AG04450 (cell line): ENCODE measurements around the gene LCNL1. TPM values are rescaled to one million over a fixed set of nuclear protein-coding genes. Genes with fewer than 3 reads are reported as not detected.

ENCODE experiments used
- CTCF ChIA-PET: fragments of 300-600, 350-600 bp; formaldehyde crosslinking; extraction: SDS; loops from one replicate; lab custom pipeline; 2022; ENCODE audit warnings: antibody characterized with exemption, inconsistent platforms; lab: Charles Lee
- POLR2A ChIA-PET: fragments of 350-600 bp; formaldehyde crosslinking; extraction: SDS; loops from one replicate; lab custom pipeline; 2021; ENCODE audit warnings: antibody characterized with exemption, inconsistent platforms; lab: Yijun Ruan, JAX
- DNase-seq: peaks from one replicate; pipeline ENCODE4 v3.0.0-alpha.2; 2011; ENCODE audit warnings: low read depth, low spot score
- H3K27ac ChIP-seq: one replicate; pipeline ENCODE4 v1.5.1; 2012; ENCODE audit warnings: low read depth, low read length, control low read depth
- H3K27me3 ChIP-seq: one replicate; pipeline ENCODE4 v1.6.0; 2012; ENCODE audit warnings: low read length; ENCODE audit not compliant: control insufficient read depth, insufficient read depth
- H3K4me3 ChIP-seq: 2 replicates; pipeline ENCODE4 v1.5.1; 2011; ENCODE audit warnings: mild to moderate bottlenecking, low read depth, low read length, control low read depth
- H3K9me3 ChIP-seq: 2 replicates; pipeline ENCODE4 v1.5.1; 2012; ENCODE audit warnings: low read length; ENCODE audit not compliant: control insufficient read depth, insufficient read depth
- polyA plus RNA-seq: library from polyadenylated mRNA; depleted of rRNA; stranded (reverse); fragments of >200 nt; gene quantifications from 2 replicates; pipeline ENCODE4 v1.2.3, GENCODE V29; 2011
- TF ChIP-seq, protein P1 (sequence below): IDR thresholded peaks from 2 replicates; pipeline ENCODE4 v1.5.1; 2011; ENCODE audit warnings: low read depth, low read length, control low read depth, inconsistent platforms

LCNL1 gene
- polyA plus RNA-seq, 1 experiment: 1.5 TPM

DNA sequence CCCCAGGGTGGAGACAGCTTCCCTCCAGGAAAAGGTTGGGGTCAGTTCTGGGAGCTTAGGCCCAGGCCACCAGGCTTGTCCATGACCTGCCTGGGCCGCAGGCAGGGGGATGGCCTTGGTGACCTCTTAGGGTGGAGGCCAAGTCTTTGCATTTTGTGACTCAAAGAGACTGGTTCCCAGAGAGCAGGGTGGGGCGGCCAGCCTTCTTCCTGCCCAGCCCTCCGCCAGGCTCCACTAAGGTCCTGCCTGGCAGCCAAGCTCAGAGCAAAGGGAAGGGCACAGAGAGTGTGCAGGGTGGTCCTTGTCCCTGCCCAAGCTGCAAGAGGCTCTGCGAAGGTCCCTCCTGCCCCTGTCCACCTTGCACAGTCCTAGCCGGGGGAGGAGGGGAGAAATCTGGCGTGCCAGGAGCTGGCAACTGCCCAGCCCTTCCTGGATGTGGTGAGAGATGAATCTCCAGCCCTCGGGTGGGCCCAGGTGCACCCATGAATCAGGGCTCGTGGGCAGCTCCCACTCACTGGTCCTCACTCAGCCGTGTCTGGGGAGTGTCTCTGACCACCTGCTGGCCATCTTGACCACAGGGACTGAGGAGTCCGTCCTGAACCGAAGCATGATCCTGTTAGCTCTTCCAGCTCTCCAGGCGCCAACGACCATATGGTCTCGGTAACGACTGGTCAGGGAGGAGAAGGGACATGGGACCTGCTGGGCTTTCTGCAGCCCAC lies 7.8 kb upstream of the LCNL1 start:
- no peak for DNase-seq
- POLR2A ChIA-PET: no interaction called here
- Histone ChIP-seq H3K4me3 (no peak overlapping the region), H3K27ac (no peak overlapping the region), H3K27me3 (peaks cover 19% of the 10 kb centered on the region), H3K9me3 (no peaks in the 10 kb centered on the region; the same call in 1 of the 2 replicates)
- CTCF ChIA-PET: interaction anchor here (0.5 to 0.8 kb wide), 3 partner anchors 27 to 188 kb away, joined by 3 to 4 read pairs (median 4); partner anchors contain the start of gene NPDC1
- TF ChIP-seq, protein P1, sequence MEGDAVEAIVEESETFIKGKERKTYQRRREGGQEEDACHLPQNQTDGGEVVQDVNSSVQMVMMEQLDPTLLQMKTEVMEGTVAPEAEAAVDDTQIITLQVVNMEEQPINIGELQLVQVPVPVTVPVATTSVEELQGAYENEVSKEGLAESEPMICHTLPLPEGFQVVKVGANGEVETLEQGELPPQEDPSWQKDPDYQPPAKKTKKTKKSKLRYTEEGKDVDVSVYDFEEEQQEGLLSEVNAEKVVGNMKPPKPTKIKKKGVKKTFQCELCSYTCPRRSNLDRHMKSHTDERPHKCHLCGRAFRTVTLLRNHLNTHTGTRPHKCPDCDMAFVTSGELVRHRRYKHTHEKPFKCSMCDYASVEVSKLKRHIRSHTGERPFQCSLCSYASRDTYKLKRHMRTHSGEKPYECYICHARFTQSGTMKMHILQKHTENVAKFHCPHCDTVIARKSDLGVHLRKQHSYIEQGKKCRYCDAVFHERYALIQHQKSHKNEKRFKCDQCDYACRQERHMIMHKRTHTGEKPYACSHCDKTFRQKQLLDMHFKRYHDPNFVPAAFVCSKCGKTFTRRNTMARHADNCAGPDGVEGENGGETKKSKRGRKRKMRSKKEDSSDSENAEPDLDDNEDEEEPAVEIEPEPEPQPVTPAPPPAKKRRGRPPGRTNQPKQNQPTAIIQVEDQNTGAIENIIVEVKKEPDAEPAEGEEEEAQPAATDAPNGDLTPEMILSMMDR: no peak

DNA sequence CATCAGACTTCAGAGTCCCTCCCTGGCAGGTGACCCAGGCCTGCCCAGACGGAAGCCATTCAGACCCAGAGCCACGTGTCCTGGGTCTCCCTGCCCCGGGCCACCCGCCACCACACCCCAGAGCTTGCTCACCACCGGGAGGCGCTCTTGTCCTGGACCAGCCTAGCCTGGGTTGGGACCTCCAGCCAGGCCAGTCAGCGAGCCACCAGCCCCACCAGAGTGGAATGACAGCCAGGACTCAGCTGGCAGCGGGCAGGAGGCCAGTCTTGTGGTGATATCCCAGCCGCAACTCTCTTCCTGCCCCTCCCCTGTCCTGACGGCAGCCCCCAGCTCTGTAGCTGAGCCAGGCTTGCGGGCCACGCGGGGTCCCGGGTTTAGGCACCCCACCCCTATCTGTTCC lies 7.1 kb upstream of the LCNL1 start:
- Histone ChIP-seq H3K4me3 (no peak overlapping the region), H3K27ac (no peak overlapping the region), H3K27me3 (peaks cover 16% of the 10 kb centered on the region), H3K9me3 (no peaks in the 10 kb centered on the region; the same call in 1 of the 2 replicates)
- POLR2A ChIA-PET: no interaction called here
- TF ChIP-seq, protein P1: no peak
- DNase-seq: no peak
- CTCF ChIA-PET: interaction anchor here (1.5 kb wide), 2 partner anchors 54 to 60 kb away, joined by 6 read pairs; no protein-coding TSS in a partner anchor

- Histone ChIP-seq H3K27me3 (peaks cover 8% of the 10 kb centered on the region), H3K9me3 (no peaks in the 10 kb centered on the region; the same call in 1 of the 2 replicates), H3K4me3 (peak within 1 kb of the TSS; percentile 62), H3K27ac (no peak within 1 kb of the TSS)
- ChIA-PET POLR2A (interaction anchor here (0.6 to 0.9 kb wide), 2 partner anchors 17 to 250 kb away, joined by 3 to 5 read pairs; no protein-coding TSS in a partner anchor), CTCF (interaction anchor here (0.6 to 1.5 kb wide), 3 partner anchors 11 to 58 kb away, joined by 3 to 6 read pairs (median 6); no protein-coding TSS in a partner anchor)
- no peak for DNase-seq
- TF ChIP-seq, protein P1: no peak
Observed at GRCh38 chr9:136977223-136977622, 5.6 kb upstream of the LCNL1 start, which contains the start of gene PTGDS. Gene PTGDS (plus strand): TSS chr9:136977504. CDS start chr9:136977579, 75 bp downstream.

GRCh38 chr9:136977649-136978072 lies 5.1 kb upstream of the LCNL1 start:
- Histone ChIP-seq H3K27ac (no peak overlapping the region), H3K27me3 (peaks cover 10% of the 10 kb centered on the region), H3K4me3 (peak overlapping the region; percentile 62), H3K9me3 (no peaks in the 10 kb centered on the region; the same call in 1 of the 2 replicates)
- ChIA-PET CTCF (interaction anchor here (0.6 to 0.9 kb wide), 2 partner anchors 30 to 216 kb away, joined by 3 to 4 read pairs; no protein-coding TSS in a partner anchor), POLR2A (interaction anchor here (0.9 to 1.0 kb wide), 2 partner anchors 18 to 250 kb away, joined by 3 read pairs; no protein-coding TSS in a partner anchor)
- TF ChIP-seq, protein P1: no peak
- DNase-seq: no peak
